ENCODE measurements around the gene ABCD1. TPM values are rescaled to one million over a fixed set of nuclear protein-coding genes. Genes with fewer than 3 reads are reported as not detected.

Gene ABCD1
- total and polyA plus RNA-seq, 9 of the 15 experiments (the other 6 are each of a cell fraction or from before 2014, with no cell fraction given) = 0.07 to 6.9 (median 2.2) TPM

DNA sequence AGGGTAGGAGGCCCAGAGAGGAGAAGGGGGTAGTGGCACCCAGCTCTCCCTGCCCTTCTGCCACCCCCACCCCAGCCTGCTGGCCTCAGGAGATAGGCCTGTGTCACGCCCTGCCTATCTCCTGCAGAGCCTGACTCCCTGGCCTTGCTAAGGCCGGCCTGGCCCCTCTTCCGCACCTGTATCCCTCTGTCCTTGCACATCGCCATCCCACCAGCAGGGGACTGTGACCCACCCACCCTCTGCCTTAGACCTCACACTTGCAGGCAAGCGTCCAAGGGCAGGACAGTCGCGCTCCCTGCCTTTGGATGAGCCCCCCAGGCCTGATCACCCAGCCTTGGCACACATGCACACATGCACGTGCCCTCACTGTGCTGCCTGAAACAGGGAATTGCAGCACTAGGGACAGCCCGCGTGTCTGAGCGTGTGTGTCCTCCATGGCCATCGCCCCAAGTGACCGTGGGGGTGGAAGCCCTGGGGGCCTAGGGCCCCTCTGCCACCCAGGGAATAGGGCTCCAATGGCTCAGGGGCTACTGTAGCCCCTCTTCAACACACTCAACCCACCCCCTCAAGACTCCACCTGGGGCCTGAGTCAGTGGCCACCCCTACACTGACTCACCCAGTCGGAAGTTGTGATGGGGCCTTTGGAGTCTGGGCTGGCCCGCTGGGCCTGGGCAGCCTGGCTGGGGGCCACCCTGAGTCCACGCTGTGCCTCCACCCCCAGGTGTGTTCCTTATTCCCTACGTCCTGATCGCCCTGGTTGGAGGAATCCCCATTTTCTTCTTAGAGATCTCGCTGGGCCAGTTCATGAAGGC lies 34.8 kb upstream of the ABCD1 start (continued):
- TF ChIP-seq, protein P1, sequence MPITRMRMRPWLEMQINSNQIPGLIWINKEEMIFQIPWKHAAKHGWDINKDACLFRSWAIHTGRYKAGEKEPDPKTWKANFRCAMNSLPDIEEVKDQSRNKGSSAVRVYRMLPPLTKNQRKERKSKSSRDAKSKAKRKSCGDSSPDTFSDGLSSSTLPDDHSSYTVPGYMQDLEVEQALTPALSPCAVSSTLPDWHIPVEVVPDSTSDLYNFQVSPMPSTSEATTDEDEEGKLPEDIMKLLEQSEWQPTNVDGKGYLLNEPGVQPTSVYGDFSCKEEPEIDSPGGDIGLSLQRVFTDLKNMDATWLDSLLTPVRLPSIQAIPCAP (CRISPR knock-in tag; IDR thresholded peaks at IDR 0.05; ENCODE audit: borderline replicate concordance) = no peak
- no peak for TF ChIP-seq SMAD2 (IDR thresholded peaks at IDR 0.05; ENCODE audit: low read depth, low read length)
- TF ChIP-seq, protein P2, sequence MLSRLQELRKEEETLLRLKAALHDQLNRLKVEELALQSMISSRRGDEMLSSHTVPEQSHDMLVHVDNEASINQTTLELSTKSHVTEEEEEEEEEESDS (CRISPR knock-in tag; IDR thresholded peaks at IDR 0.05) = no peak
- TF ChIP-seq E2F4 (CRISPR knock-in tag; IDR thresholded peaks at IDR 0.05; ENCODE audit: low read depth) = no peak
- no peak for TF ChIP-seq CEBPG (CRISPR knock-in tag; IDR thresholded peaks at IDR 0.05)
- no peak for TF ChIP-seq CEBPG (tag; conservative IDR thresholded peaks at IDR 0.05 in 1 of 2, IDR thresholded peaks at IDR 0.05 in 1 of 2)
- TF ChIP-seq EGR1 (conservative IDR thresholded peaks at IDR 0.05) = 0 out of 2 replicates have a peak, but pooled peaks have one; percentile 4
- TF ChIP-seq, protein P3, sequence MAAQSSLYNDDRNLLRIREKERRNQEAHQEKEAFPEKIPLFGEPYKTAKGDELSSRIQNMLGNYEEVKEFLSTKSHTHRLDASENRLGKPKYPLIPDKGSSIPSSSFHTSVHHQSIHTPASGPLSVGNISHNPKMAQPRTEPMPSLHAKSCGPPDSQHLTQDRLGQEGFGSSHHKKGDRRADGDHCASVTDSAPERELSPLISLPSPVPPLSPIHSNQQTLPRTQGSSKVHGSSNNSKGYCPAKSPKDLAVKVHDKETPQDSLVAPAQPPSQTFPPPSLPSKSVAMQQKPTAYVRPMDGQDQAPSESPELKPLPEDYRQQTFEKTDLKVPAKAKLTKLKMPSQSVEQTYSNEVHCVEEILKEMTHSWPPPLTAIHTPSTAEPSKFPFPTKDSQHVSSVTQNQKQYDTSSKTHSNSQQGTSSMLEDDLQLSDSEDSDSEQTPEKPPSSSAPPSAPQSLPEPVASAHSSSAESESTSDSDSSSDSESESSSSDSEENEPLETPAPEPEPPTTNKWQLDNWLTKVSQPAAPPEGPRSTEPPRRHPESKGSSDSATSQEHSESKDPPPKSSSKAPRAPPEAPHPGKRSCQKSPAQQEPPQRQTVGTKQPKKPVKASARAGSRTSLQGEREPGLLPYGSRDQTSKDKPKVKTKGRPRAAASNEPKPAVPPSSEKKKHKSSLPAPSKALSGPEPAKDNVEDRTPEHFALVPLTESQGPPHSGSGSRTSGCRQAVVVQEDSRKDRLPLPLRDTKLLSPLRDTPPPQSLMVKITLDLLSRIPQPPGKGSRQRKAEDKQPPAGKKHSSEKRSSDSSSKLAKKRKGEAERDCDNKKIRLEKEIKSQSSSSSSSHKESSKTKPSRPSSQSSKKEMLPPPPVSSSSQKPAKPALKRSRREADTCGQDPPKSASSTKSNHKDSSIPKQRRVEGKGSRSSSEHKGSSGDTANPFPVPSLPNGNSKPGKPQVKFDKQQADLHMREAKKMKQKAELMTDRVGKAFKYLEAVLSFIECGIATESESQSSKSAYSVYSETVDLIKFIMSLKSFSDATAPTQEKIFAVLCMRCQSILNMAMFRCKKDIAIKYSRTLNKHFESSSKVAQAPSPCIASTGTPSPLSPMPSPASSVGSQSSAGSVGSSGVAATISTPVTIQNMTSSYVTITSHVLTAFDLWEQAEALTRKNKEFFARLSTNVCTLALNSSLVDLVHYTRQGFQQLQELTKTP (IDR thresholded peaks at IDR 0.05; ENCODE audit: low read depth in 1 of 2, partially characterized antibody in 2 of 2) = no peak
- no peak for TF ChIP-seq ZFPM2 (CRISPR knock-in tag; IDR thresholded peaks at IDR 0.05)
- no peak for TF ChIP-seq HMG20B (CRISPR knock-in tag; IDR thresholded peaks at IDR 0.05)
- no peak for TF ChIP-seq POLR2B (IDR thresholded peaks at IDR 0.05; ENCODE audit: low read depth, partially characterized antibody)
- no peak for TF ChIP-seq KLF10 (CRISPR knock-in tag; IDR thresholded peaks at IDR 0.05)
- TF ChIP-seq TAF9B (IDR thresholded peaks at IDR 0.05; ENCODE audit: partially characterized antibody) = no peak
- no peak; the same call in 1 of the 2 replicates for TF ChIP-seq KLF1 (tag; IDR thresholded peaks at IDR 0.05)
- no peak for TF ChIP-seq SRSF9 (IDR thresholded peaks at IDR 0.05; ENCODE audit: borderline replicate concordance, low read depth, low read length)
- no peak for TF ChIP-seq KLF16 (IDR thresholded peaks at IDR 0.05)
- TF ChIP-seq MIER1 (IDR thresholded peaks at IDR 0.05; ENCODE audit: low read depth) = no peak
- TF ChIP-seq GTF2A2 (tag; IDR thresholded peaks at IDR 0.05) = no peak
- TF ChIP-seq HMG20A (CRISPR knock-in tag; conservative IDR thresholded peaks at IDR 0.05) = no peak
- no peak for TF ChIP-seq ZNF561 (CRISPR knock-in tag; conservative IDR thresholded peaks at IDR 0.05)
- TF ChIP-seq ZNF780A (CRISPR knock-in tag; IDR thresholded peaks at IDR 0.05) = no peak
- TF ChIP-seq HDAC3 (IDR thresholded peaks at IDR 0.05; ENCODE audit: borderline replicate concordance, partially characterized antibody) = no peak
- no peak for TF ChIP-seq ZFX (CRISPR knock-in tag; IDR thresholded peaks at IDR 0.05)
- TF ChIP-seq PCBP1 (IDR thresholded peaks at IDR 0.05; ENCODE audit: low read depth, low read length, poor library complexity, severe bottlenecking) = no peak
